Measurements from ENCODE around the gene HSD17B4. TPM values are rescaled to one million over a fixed set of nuclear protein-coding genes. Genes with fewer than 3 reads are reported as not detected.
"Not testable (repeated sequence)": the region's sequence is repeated elsewhere in the genome, so short reads cannot be mapped to it uniquely, and the experiment has no call there.

Gene HSD17B4
- total RNA-seq, 1 donor = 130 TPM

DNA sequence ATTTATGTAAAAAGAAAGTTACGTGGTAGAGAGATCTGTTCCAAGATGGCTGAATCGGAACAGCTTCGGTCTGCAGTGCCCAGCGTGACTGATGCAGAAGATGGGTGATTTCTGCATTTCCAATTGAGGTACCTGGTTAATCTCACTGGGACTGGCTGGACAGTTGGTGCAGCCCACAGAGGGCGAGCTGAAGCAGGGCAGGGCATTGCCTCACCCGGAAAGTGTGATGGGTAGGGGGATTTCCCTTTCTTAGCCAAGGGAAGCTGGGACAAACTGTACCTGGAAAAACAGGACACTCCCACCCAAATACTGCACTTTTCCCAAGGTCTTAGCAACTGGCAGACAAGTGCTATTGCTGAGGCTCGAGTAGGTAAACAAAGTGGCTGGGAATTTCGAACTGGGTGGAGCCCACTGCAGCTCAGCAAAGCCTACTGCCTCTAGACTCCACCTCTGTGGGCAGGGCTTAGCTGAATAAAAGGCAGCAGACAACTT lies 13.1 kb upstream of the HSD17B4 start:
- no peaks in the 10 kb centered on the region for H3K9me3 ChIP-seq (ENCODE audit: low read depth, low read length)
- DNase-seq (ENCODE audit: insufficient read length, low spot score, missing footprints) = no peak
- H2AFZ ChIP-seq (ENCODE audit: low read length) = peak overlapping the region; percentile 35
- H3K79me2 ChIP-seq (ENCODE audit: insufficient read depth, low read length) = no peaks in the 10 kb centered on the region
- no peak overlapping the region for H3K27ac ChIP-seq (ENCODE audit: low read depth, low read length)
- peak overlapping the region; percentile 39 for H3K4me3 ChIP-seq (ENCODE audit: insufficient read depth, low read length)
- no peaks in the 10 kb centered on the region for H3K36me3 ChIP-seq (ENCODE audit: insufficient read depth, low read length)
- no peaks in the 10 kb centered on the region for H4K20me1 ChIP-seq (ENCODE audit: insufficient read depth, low read length)
- H3K4me2 ChIP-seq (ENCODE audit: insufficient read depth, low read length) = no peak overlapping the region
- TF ChIP-seq, protein P1, sequence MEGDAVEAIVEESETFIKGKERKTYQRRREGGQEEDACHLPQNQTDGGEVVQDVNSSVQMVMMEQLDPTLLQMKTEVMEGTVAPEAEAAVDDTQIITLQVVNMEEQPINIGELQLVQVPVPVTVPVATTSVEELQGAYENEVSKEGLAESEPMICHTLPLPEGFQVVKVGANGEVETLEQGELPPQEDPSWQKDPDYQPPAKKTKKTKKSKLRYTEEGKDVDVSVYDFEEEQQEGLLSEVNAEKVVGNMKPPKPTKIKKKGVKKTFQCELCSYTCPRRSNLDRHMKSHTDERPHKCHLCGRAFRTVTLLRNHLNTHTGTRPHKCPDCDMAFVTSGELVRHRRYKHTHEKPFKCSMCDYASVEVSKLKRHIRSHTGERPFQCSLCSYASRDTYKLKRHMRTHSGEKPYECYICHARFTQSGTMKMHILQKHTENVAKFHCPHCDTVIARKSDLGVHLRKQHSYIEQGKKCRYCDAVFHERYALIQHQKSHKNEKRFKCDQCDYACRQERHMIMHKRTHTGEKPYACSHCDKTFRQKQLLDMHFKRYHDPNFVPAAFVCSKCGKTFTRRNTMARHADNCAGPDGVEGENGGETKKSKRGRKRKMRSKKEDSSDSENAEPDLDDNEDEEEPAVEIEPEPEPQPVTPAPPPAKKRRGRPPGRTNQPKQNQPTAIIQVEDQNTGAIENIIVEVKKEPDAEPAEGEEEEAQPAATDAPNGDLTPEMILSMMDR (IDR thresholded peaks at IDR 0.05; ENCODE audit: extremely low read depth, low read depth, low read length) = no peak
- H3K4me1 ChIP-seq (ENCODE audit: insufficient read depth, low read length) = no peaks in the 10 kb centered on the region
- peaks cover 11% of the 10 kb centered on the region for H3K27me3 ChIP-seq (ENCODE audit: insufficient read depth, low read length)

DNA sequence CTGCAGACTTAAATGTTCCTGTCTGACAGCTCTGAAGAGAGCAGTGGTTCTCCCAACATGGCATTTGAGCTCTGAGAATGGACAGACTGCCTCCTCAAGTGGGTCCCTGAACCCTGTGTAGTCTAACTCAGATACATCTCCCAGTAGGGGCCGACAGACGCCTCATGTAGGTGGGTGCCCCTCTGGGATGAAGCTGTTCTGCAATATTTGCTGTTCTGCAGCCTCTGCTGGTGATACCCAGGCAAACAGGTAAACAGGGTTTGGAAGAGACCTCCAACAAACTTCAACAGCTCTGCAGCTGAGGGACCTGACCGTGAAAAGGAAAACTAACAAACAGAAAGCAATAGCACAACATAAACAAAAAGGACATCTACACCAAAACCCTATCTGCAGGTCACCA lies 12.7 kb upstream of the HSD17B4 start:
- H4K20me1 ChIP-seq (ENCODE audit: insufficient read depth, low read length); DNase-seq (ENCODE audit: insufficient read length, low spot score, missing footprints); H3K4me3 ChIP-seq (ENCODE audit: insufficient read depth, low read length); H3K27ac ChIP-seq (ENCODE audit: low read depth, low read length); H3K36me3 ChIP-seq (ENCODE audit: insufficient read depth, low read length); H3K4me2 ChIP-seq (ENCODE audit: insufficient read depth, low read length); H2AFZ ChIP-seq (ENCODE audit: low read length); H3K9me3 ChIP-seq (ENCODE audit: low read depth, low read length); H3K79me2 ChIP-seq (ENCODE audit: insufficient read depth, low read length); H3K4me1 ChIP-seq (ENCODE audit: insufficient read depth, low read length): not testable (repeated sequence)
- peaks cover 10% of the 10 kb centered on the region for H3K27me3 ChIP-seq (ENCODE audit: insufficient read depth, low read length)

DNA sequence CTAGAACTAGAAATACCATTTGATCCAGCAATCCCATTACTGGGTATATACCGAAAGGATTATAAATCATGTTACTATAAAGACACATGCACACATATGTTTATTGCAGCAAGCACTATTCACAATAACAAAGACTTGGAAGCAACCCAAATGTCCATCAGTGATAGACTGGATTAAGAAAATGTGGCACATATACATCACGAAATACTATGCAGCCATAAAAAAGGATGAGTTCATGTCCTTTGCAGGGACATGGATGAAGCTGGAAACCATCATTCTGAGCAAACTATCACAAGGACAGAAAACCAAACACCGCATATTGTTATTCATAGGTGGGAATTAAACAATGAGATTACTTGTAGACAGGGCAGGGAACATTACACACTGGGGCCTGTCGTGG lies 7.7 kb upstream of the HSD17B4 start:
- H3K9me3 ChIP-seq (ENCODE audit: low read depth, low read length); DNase-seq (ENCODE audit: insufficient read length, low spot score, missing footprints); H3K4me3 ChIP-seq (ENCODE audit: insufficient read depth, low read length); H3K36me3 ChIP-seq (ENCODE audit: insufficient read depth, low read length); H3K4me2 ChIP-seq (ENCODE audit: insufficient read depth, low read length); H3K27me3 ChIP-seq (ENCODE audit: insufficient read depth, low read length); H2AFZ ChIP-seq (ENCODE audit: low read length); H3K27ac ChIP-seq (ENCODE audit: low read depth, low read length); H3K4me1 ChIP-seq (ENCODE audit: insufficient read depth, low read length); H4K20me1 ChIP-seq (ENCODE audit: insufficient read depth, low read length); H3K79me2 ChIP-seq (ENCODE audit: insufficient read depth, low read length): not testable (repeated sequence)

DNA sequence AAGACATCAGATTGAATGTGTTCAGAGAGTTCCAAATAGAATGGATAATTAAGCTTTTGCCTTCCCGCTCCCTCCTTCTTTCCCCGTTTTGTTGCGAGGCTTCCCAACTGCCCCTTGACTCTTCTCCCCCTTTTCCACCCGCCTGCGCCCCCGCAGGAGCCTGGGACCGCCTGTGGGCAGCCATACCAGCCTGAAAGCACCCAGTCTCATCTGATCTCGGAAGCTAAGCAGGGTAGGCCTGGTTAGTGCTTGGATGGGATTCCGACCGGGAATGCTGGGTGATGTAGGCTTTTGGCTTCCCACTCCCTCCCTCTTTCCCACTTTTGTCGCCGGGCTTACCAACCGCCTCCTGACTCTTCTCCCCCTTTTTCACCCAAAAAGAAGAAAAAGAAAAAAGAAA lies 6.8 kb upstream of the HSD17B4 start:
- H3K36me3 ChIP-seq (ENCODE audit: insufficient read depth, low read length) = no peaks in the 10 kb centered on the region
- H3K27me3 ChIP-seq (ENCODE audit: insufficient read depth, low read length) = peaks cover 6% of the 10 kb centered on the region
- H2AFZ ChIP-seq (ENCODE audit: low read length) = peak overlapping the region; percentile 2
- no peak overlapping the region for H3K4me3 ChIP-seq (ENCODE audit: insufficient read depth, low read length)
- no peak for DNase-seq (ENCODE audit: insufficient read length, low spot score, missing footprints)
- no peak overlapping the region for H3K27ac ChIP-seq (ENCODE audit: low read depth, low read length)
- H3K4me2 ChIP-seq (ENCODE audit: insufficient read depth, low read length) = no peak overlapping the region
- H3K79me2 ChIP-seq (ENCODE audit: insufficient read depth, low read length) = no peaks in the 10 kb centered on the region
- TF ChIP-seq, protein P1 (IDR thresholded peaks at IDR 0.05; ENCODE audit: extremely low read depth, low read depth, low read length) = no peak
- no peaks in the 10 kb centered on the region for H3K9me3 ChIP-seq (ENCODE audit: low read depth, low read length)
- no peaks in the 10 kb centered on the region for H3K4me1 ChIP-seq (ENCODE audit: insufficient read depth, low read length)
- H4K20me1 ChIP-seq (ENCODE audit: insufficient read depth, low read length) = no peaks in the 10 kb centered on the region

DNA sequence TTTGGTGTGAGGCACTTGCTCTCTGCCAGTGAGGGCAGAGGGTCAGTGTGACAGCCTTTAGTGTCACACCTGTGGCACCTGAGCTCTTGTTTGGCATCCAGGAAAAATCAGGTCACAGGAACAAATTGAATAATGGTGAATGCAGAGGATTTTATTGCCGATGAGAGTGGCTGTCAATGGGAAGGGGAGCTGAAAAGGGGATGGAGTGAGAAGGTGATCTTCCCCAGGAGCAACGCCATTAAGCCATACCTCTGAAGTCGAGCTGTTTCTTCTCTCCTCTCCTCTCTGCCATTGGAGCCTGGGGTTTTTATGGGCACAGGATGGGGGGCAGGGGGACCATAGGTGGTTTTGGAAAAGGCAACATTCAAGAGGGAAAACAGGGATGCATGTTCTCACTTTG lies 2.4 kb upstream of the HSD17B4 start:
- TF ChIP-seq, protein P1 (IDR thresholded peaks at IDR 0.05; ENCODE audit: extremely low read depth, low read depth, low read length) = no peak
- DNase-seq (ENCODE audit: insufficient read length, low spot score, missing footprints) = no peak
- Histone ChIP-seq H3K4me2 (ENCODE audit: insufficient read depth, low read length) (no peak overlapping the region), H3K4me3 (ENCODE audit: insufficient read depth, low read length) (no peak overlapping the region), H3K4me1 (ENCODE audit: insufficient read depth, low read length) (peaks cover 11% of the 10 kb centered on the region), H3K27me3 (ENCODE audit: insufficient read depth, low read length) (peaks cover 6% of the 10 kb centered on the region), H2AFZ (ENCODE audit: low read length) (no peak overlapping the region), H3K36me3 (ENCODE audit: insufficient read depth, low read length) (no peaks in the 10 kb centered on the region), H3K27ac (ENCODE audit: low read depth, low read length) (no peak overlapping the region), H4K20me1 (ENCODE audit: insufficient read depth, low read length) (peaks cover 4% of the 10 kb centered on the region), H3K9me3 (ENCODE audit: low read depth, low read length) (no peaks in the 10 kb centered on the region), H3K79me2 (ENCODE audit: insufficient read depth, low read length) (peaks cover 23% of the 10 kb centered on the region)

DNA sequence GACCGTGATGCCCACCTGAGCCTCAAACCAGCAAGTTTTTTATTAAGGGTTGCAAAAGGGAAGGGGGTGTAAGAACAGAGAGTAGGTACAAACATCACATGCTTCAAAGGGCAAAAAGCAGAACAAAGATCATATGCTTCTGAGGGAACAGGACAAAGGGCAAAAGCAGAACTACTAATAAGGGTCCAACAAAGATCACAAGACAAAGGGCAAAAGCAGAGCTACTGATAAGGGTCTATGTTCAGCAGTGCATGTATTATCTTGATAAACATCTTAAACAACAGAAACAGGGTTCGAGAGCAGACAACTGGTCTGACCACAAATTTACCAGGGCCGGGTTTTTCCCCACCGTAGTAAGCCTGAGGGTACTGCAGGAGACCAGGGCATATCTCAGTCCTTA lies 1.7 kb upstream of the HSD17B4 start:
- not testable (repeated sequence) for H3K9me3 ChIP-seq (ENCODE audit: low read depth, low read length); H3K4me3 ChIP-seq (ENCODE audit: insufficient read depth, low read length); H3K36me3 ChIP-seq (ENCODE audit: insufficient read depth, low read length); DNase-seq (ENCODE audit: insufficient read length, low spot score, missing footprints); H4K20me1 ChIP-seq (ENCODE audit: insufficient read depth, low read length); H3K27me3 ChIP-seq (ENCODE audit: insufficient read depth, low read length); H3K27ac ChIP-seq (ENCODE audit: low read depth, low read length); H2AFZ ChIP-seq (ENCODE audit: low read length); H3K4me2 ChIP-seq (ENCODE audit: insufficient read depth, low read length)
- Histone ChIP-seq H3K79me2 (ENCODE audit: insufficient read depth, low read length) (peaks cover 24% of the 10 kb centered on the region), H3K4me1 (ENCODE audit: insufficient read depth, low read length) (peaks cover 11% of the 10 kb centered on the region)
